K562 (cell line): Measurements from ENCODE around the gene CRYBG2. TPM values are rescaled to one million over a fixed set of nuclear protein-coding genes. Genes with fewer than 3 reads are reported as not detected.

Experiments
- HNRNPK ChIP-seq: fragments of 200-400 bp; formaldehyde crosslinking; IDR thresholded peaks from one replicate; pipeline ENCODE4 v1.6.1; 2018; ENCODE audit warnings: mild to moderate bottlenecking, low read depth, low read length; ENCODE audit not compliant: poor library complexity, severe bottlenecking
- PHF8 ChIP-seq: fragments of 200-600 bp; sonication (generic); IDR thresholded peaks from 2 replicates; pipeline ENCODE4 v1.6.1; 2012; ENCODE audit warnings: mixed run types, mild to moderate bottlenecking, inconsistent platforms, low read length, moderate library complexity, borderline replicate concordance
- SIN3A ChIP-seq, 2 experiments: fragments of 150-350 bp in 1 of 2; IDR thresholded peaks; 2 replicates each; pipeline ENCODE4 v1.6.1; 2011 to 2016; ENCODE audit warnings: borderline replicate concordance in 2 of 2, low read depth in 2 of 2, low read length in 2 of 2, mild to moderate bottlenecking in 2 of 2, moderate library complexity in 2 of 2; ENCODE audit not compliant: control insufficient read depth in 1 of 2
- SMC3 ChIP-seq: conservative IDR thresholded peaks from 2 replicates; pipeline ENCODE4 v1.6.1; 2011; ENCODE audit warnings: low read depth, low read length, improper control_type of control experiment; ENCODE audit not compliant: insufficient read depth
- TAF1 ChIP-seq: IDR thresholded peaks from 2 replicates; pipeline ENCODE4 v1.6.1; 2011; ENCODE audit warnings: mild to moderate bottlenecking, low read length, moderate library complexity; ENCODE audit not compliant: insufficient read depth, control insufficient read depth, severe bottlenecking; ENCODE audit errors: extremely low read depth
- ZNF253 ChIP-seq: fragments of 250-450 bp; sonication (Bioruptor Pico); conservative IDR thresholded peaks from 2 replicates; pipeline ENCODE4 v1.6.1; 2021; ENCODE audit warnings: mild to moderate bottlenecking
- polyA plus RNA-seq, 8 experiments: library from polyadenylated mRNA; depleted of rRNA in 4 of 8; stranded (reverse) in 5 of 8; unstranded in 3 of 8; fragments of >200 nt; fragmentation: Nextera tagmentation in 2 of 8; fragmentation: Illumina TruSeq in 1 of 8; extraction: Ambion mirVana in 2 of 8; extraction: Trizol in 1 of 8; gene quantifications; 2 replicates each; pipeline versions ENCODE4 v1.2.1 to v1.2.3, GENCODE V29; 2011 to 2014; ENCODE audit warnings: inconsistent platforms in 1 of 8, missing spikeins in 1 of 8
- total RNA-seq, 7 experiments: library from RNA; depleted of rRNA in 6 of 7; stranded (reverse); fragments of >200 nt in 6 of 7; fragmentation: Illumina TruSeq in 2 of 7; extraction: Trizol in 2 of 7; gene quantifications; 2 replicates each; pipeline versions ENCODE4 v1.2.1 to v1.2.3, GENCODE V29; 2011 to 2021; ENCODE audit warnings: low replicate concordance in 1 of 7
- TF ChIP-seq, protein P1 (sequence below): IDR thresholded peaks from 3 replicates; pipeline ENCODE4 v1.6.1; 2011; ENCODE audit warnings: borderline replicate concordance, mild to moderate bottlenecking, moderate library complexity; ENCODE audit not compliant: insufficient read length; ENCODE audit errors: extremely low read depth
- TF ChIP-seq, protein P2 (sequence below): sonication (generic); formaldehyde crosslinking; IDR thresholded peaks from 2 replicates; pipeline ENCODE4 v1.8.1; 2023; ENCODE audit warnings: missing genetic modification reagents, mild to moderate bottlenecking, borderline replicate concordance
- TF ChIP-seq, protein P3 (sequence below), 2 experiments: IDR thresholded peaks in 1 of 2; conservative IDR thresholded peaks in 1 of 2; 2 replicates each; pipeline ENCODE4 v1.6.1; 2016; ENCODE audit warnings: low read depth in 2 of 2, mild to moderate bottlenecking in 1 of 2, missing compliant biosample characterization in 1 of 2, missing genetic modification characterization in 1 of 2, moderate library complexity in 1 of 2
- TF ChIP-seq, protein P4 (sequence below): sonication (generic); formaldehyde crosslinking; IDR thresholded peaks from 2 replicates; pipeline ENCODE4 v1.8.0; 2022; ENCODE audit warnings: missing genetic modification reagents, mild to moderate bottlenecking, borderline replicate concordance

CRYBG2 gene
- total and polyA plus RNA-seq, 9 of the 15 experiments (the other 6 are each of a cell fraction or from before 2014, with no cell fraction given) = 0.39 to 8.5 (median 3.7) TPM

DNA sequence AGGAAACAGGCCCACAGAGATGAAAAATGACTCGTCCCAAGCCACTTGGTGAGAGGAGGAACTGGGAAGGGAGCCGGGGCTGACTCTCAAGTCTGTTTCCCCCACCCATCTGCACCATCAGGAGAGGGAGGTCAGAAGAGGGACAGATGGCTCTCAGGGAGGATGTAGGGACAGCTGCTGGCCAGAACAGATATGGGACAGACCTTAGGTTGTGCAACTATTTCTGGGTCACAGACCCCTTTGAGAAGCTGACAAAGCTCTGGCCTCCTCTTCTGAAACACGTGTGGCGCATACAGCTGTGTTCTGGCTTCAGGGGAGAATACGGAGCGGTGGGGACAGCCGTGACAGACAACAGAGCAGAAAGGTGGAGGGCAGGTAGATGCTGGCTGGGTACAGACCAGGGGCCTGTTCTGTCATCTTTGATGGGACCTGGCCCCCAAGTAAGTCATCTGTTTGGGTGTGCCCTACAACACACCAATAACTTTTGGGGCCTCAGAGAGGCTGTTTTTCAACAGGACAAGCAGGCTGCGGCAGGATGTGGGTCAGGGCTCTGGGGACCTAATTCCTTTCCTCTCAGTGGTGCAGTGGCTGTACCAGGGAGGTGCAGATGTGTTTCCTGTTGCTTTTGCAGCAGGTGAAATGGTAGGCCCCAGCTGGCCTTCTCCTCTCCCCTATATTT, 66.8 kb downstream of the CRYBG2 start (continued):
- TF ChIP-seq, protein P1, sequence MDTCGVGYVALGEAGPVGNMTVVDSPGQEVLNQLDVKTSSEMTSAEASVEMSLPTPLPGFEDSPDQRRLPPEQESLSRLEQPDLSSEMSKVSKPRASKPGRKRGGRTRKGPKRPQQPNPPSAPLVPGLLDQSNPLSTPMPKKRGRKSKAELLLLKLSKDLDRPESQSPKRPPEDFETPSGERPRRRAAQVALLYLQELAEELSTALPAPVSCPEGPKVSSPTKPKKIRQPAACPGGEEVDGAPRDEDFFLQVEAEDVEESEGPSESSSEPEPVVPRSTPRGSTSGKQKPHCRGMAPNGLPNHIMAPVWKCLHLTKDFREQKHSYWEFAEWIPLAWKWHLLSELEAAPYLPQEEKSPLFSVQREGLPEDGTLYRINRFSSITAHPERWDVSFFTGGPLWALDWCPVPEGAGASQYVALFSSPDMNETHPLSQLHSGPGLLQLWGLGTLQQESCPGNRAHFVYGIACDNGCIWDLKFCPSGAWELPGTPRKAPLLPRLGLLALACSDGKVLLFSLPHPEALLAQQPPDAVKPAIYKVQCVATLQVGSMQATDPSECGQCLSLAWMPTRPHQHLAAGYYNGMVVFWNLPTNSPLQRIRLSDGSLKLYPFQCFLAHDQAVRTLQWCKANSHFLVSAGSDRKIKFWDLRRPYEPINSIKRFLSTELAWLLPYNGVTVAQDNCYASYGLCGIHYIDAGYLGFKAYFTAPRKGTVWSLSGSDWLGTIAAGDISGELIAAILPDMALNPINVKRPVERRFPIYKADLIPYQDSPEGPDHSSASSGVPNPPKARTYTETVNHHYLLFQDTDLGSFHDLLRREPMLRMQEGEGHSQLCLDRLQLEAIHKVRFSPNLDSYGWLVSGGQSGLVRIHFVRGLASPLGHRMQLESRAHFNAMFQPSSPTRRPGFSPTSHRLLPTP = no peak
- TF ChIP-seq PHF8 (no peak; the same call in 1 of the 2 replicates), HNRNPK (no peak), SIN3A (IDR thresholded peaks at IDR 0.05; ENCODE audit: borderline replicate concordance in 2 of 2, control insufficient read depth in 1 of 2, low read depth in 2 of 2, low read length in 2 of 2) (peak in 1 of 2 experiments; percentile 84; a peak in 1 of 4 replicates), ZNF253 (CRISPR knock-in tag) (no peak), SMC3 (no peak), TAF1 (peak; percentile 58)
- TF ChIP-seq, protein P2, sequence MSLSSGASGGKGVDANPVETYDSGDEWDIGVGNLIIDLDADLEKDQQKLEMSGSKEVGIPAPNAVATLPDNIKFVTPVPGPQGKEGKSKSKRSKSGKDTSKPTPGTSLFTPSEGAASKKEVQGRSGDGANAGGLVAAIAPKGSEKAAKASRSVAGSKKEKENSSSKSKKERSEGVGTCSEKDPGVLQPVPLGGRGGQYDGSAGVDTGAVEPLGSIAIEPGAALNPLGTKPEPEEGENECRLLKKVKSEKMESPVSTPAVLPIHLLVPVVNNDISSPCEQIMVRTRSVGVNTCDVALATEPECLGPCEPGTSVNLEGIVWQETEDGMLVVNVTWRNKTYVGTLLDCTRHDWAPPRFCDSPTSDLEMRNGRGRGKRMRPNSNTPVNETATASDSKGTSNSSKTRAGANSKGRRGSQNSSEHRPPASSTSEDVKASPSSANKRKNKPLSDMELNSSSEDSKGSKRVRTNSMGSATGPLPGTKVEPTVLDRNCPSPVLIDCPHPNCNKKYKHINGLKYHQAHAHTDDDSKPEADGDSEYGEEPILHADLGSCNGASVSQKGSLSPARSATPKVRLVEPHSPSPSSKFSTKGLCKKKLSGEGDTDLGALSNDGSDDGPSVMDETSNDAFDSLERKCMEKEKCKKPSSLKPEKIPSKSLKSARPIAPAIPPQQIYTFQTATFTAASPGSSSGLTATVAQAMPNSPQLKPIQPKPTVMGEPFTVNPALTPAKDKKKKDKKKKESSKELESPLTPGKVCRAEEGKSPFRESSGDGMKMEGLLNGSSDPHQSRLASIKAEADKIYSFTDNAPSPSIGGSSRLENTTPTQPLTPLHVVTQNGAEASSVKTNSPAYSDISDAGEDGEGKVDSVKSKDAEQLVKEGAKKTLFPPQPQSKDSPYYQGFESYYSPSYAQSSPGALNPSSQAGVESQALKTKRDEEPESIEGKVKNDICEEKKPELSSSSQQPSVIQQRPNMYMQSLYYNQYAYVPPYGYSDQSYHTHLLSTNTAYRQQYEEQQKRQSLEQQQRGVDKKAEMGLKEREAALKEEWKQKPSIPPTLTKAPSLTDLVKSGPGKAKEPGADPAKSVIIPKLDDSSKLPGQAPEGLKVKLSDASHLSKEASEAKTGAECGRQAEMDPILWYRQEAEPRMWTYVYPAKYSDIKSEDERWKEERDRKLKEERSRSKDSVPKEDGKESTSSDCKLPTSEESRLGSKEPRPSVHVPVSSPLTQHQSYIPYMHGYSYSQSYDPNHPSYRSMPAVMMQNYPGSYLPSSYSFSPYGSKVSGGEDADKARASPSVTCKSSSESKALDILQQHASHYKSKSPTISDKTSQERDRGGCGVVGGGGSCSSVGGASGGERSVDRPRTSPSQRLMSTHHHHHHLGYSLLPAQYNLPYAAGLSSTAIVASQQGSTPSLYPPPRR (CRISPR knock-in tag) = peak; percentile 79
- TF ChIP-seq, protein P3, sequence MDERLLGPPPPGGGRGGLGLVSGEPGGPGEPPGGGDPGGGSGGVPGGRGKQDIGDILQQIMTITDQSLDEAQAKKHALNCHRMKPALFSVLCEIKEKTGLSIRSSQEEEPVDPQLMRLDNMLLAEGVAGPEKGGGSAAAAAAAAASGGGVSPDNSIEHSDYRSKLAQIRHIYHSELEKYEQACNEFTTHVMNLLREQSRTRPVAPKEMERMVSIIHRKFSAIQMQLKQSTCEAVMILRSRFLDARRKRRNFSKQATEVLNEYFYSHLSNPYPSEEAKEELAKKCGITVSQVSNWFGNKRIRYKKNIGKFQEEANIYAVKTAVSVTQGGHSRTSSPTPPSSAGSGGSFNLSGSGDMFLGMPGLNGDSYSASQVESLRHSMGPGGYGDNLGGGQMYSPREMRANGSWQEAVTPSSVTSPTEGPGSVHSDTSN (CRISPR knock-in tag; IDR thresholded peaks at IDR 0.05; ENCODE audit: low read depth) = no peak
- TF ChIP-seq, protein P3 (tag; conservative IDR thresholded peaks at IDR 0.05; ENCODE audit: low read depth) = peak; percentile 28; the same call in 1 of the 2 replicates
- TF ChIP-seq, protein P4, sequence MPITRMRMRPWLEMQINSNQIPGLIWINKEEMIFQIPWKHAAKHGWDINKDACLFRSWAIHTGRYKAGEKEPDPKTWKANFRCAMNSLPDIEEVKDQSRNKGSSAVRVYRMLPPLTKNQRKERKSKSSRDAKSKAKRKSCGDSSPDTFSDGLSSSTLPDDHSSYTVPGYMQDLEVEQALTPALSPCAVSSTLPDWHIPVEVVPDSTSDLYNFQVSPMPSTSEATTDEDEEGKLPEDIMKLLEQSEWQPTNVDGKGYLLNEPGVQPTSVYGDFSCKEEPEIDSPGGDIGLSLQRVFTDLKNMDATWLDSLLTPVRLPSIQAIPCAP = no peak
